ENCODE data around the gene ROS1.

DNA sequence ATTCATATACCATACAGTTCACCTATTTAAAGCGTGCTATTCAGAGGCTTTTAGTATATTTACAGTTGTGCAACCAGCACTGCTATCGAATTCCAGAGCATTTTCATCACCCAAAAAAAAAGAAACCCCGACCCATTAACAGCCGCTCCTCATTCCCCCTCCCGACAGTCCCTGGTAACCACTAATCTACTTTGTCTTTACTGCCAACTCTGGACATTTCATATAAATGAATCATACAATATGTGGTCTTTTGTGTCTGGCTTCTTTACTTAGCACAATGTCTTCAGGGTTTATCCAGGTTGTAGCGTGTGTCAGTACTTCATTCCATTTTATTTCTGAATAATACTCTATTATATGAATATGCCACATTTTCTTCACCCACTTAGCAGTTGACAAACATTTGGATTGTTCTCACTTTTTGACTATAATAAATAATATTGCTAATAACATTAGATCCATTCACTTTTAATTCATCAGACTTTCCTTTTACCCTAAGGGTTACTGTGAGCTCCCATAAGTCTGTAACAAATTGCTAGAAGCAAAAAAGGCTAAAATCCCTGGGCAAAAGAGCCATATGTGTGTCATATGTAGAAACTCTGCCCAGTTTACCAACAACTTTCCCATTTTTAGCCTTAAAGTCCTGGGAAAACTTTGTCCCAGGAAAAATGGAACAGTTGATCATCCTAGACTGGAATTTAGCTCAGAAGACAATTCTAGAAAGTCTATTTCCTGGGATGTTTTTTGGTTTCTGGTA, 23.2 kb upstream of the ROS1 start:
- TF ChIP-seq CTCF (IDR thresholded peaks at IDR 0.05; ENCODE audit: low read depth, low read length), result no peak
- TF ChIP-seq POLR2A (IDR thresholded peaks at IDR 0.05; ENCODE audit: extremely low read depth, insufficient read length), result no peak
- TF ChIP-seq MAX (IDR thresholded peaks at IDR 0.05; ENCODE audit: low read depth, low read length), result no peak

Measured in NB4 (cell line).